GM23338 (cell line): ENCODE measurements around the gene C4BPA. TPM values are rescaled to one million over a fixed set of nuclear protein-coding genes. Genes with fewer than 3 reads are reported as not detected.

Experiments
- ATAC-seq: fragments of 200-7000 bp; cut with Tn5 transposase; 3 replicates; pipeline ENCODE4 v1.9.1; 2020
- DNase-seq: peaks from one replicate; pipeline ENCODE4 v3.0.0-alpha.2; 2015; ENCODE audit warnings: low spot score
- H2AFZ ChIP-seq: fragments of 200-600 bp; sonication (generic); 2 replicates; pipeline ENCODE4 v1.8.0; 2016; ENCODE audit warnings: antibody characterized with exemption, mild to moderate bottlenecking, moderate library complexity
- H3F3A ChIP-seq: fragments of 200-600 bp; sonication (generic); replicated peaks from 2 replicates; pipeline ENCODE4 v1.8.0; 2017; ENCODE audit warnings: antibody characterized with exemption, mixed run types, low read depth
- H3K27ac ChIP-seq: fragments of 200-600 bp; sonication (generic); 2 replicates; pipeline ENCODE4 v1.6.1; 2016; ENCODE audit warnings: low read depth
- H3K27me3 ChIP-seq: fragments of 200-600 bp; sonication (generic); 2 replicates; pipeline ENCODE4 v1.8.0; 2016; ENCODE audit warnings: mild to moderate bottlenecking, mixed run types, moderate library complexity; ENCODE audit not compliant: insufficient read depth
- H3K36me3 ChIP-seq: fragments of 200-600 bp; sonication (generic); 2 replicates; pipeline ENCODE4 v1.8.0; 2016; ENCODE audit warnings: mild to moderate bottlenecking; ENCODE audit not compliant: insufficient read depth
- H3K4me1 ChIP-seq: fragments of 200-600 bp; sonication (generic); 2 replicates; pipeline ENCODE4 v1.8.0; 2016; ENCODE audit warnings: mild to moderate bottlenecking, moderate library complexity; ENCODE audit not compliant: insufficient read depth
- H3K4me2 ChIP-seq: fragments of 200-600 bp; sonication (generic); 2 replicates; pipeline ENCODE4 v1.7.1; 2017; ENCODE audit warnings: mixed run types
- H3K4me3 ChIP-seq: fragments of 200-600 bp; sonication (generic); 2 replicates; pipeline ENCODE4 v1.6.1; 2016; ENCODE audit warnings: mixed run types
- H3K79me2 ChIP-seq: fragments of 200-600 bp; sonication (generic); replicated peaks from 2 replicates; pipeline ENCODE4 v1.8.0; 2017; ENCODE audit warnings: mild to moderate bottlenecking; ENCODE audit not compliant: insufficient read depth
- H3K9me2 ChIP-seq: fragments of 200-600 bp; sonication (generic); 2 replicates; pipeline ENCODE4 v1.8.0; 2017; ENCODE audit not compliant: insufficient read depth
- H4K20me1 ChIP-seq: fragments of 200-600 bp; sonication (generic); replicated peaks from 2 replicates; pipeline ENCODE4 v1.8.0; 2017; ENCODE audit warnings: mild to moderate bottlenecking; ENCODE audit not compliant: insufficient read depth
- H3K27ac Mint-ChIP-seq: 2 replicates; pipeline ENCODE4 v1.8.0; 2020; ENCODE audit warnings: inconsistent platforms, mild to moderate bottlenecking, moderate library complexity, mixed read lengths
- H3K27me3 Mint-ChIP-seq: 3 replicates; pipeline ENCODE4 v1.8.0; 2022; ENCODE audit warnings: low read depth, mild to moderate bottlenecking, moderate library complexity, mixed read lengths, inconsistent platforms; ENCODE audit not compliant: insufficient read depth, poor library complexity
- H3K36me3 Mint-ChIP-seq: 3 replicates; pipeline ENCODE4 v1.8.0; 2021; ENCODE audit warnings: low read depth, mild to moderate bottlenecking, inconsistent platforms, moderate library complexity, mixed read lengths
- H3K4me1 Mint-ChIP-seq: 3 replicates; pipeline ENCODE4 v1.8.0; 2020; ENCODE audit warnings: mild to moderate bottlenecking, inconsistent platforms, mixed read lengths
- H3K4me3 Mint-ChIP-seq: 3 replicates; pipeline ENCODE4 v1.8.0; 2021; ENCODE audit warnings: moderate library complexity, mild to moderate bottlenecking, inconsistent platforms, mixed read lengths
- H3K9me3 Mint-ChIP-seq: 3 replicates; pipeline ENCODE4 v1.8.0; 2020; ENCODE audit warnings: moderate library complexity, mild to moderate bottlenecking, inconsistent platforms, mixed read lengths
- CREB1 ChIP-seq: fragments of 250-450 bp; sonication (Bioruptor Pico); IDR thresholded peaks from 2 replicates; pipeline ENCODE4 v1.5.0; 2020; ENCODE audit warnings: low read depth, mild to moderate bottlenecking, moderate library complexity
- CTCF ChIP-seq, 2 experiments: fragments of 200-600 bp in 1 of 2; sonication (generic) in 1 of 2; conservative IDR thresholded peaks; 2 replicates each; pipeline versions ENCODE4 v1.5.1 to v1.6.1; 2016 to 2017; ENCODE audit warnings: antibody characterized with exemption in 2 of 2, low read depth in 2 of 2, mild to moderate bottlenecking in 2 of 2, moderate library complexity in 1 of 2
- ETS1 ChIP-seq: IDR thresholded peaks from 2 replicates; pipeline ENCODE4 v1.6.1; 2016; ENCODE audit warnings: antibody characterized with exemption
- EZH2 ChIP-seq: fragments of 200-600 bp; sonication (generic); IDR thresholded peaks from one replicate; pipeline ENCODE4 v1.8.0; 2017; ENCODE audit warnings: antibody characterized with exemption, mild to moderate bottlenecking, low read depth; ENCODE audit not compliant: unreplicated experiment
- EZH2phosphoT487 ChIP-seq: fragments of 200-600 bp; sonication (generic); IDR thresholded peaks from one replicate; pipeline ENCODE4 v1.8.1; 2018; ENCODE audit warnings: antibody characterized with exemption; ENCODE audit not compliant: unreplicated experiment
- JUNB ChIP-seq: IDR thresholded peaks from one replicate; pipeline ENCODE4 v1.6.1; 2016; ENCODE audit warnings: antibody characterized with exemption; ENCODE audit not compliant: unreplicated experiment
- NANOG ChIP-seq: IDR thresholded peaks from 2 replicates; pipeline ENCODE4 v1.6.1; 2016; ENCODE audit warnings: antibody characterized with exemption, borderline replicate concordance
- POLR2AphosphoS5 ChIP-seq: IDR thresholded peaks from 2 replicates; pipeline ENCODE4 v1.6.1; 2016; ENCODE audit warnings: antibody characterized with exemption, low read depth
- STAT1 ChIP-seq: IDR thresholded peaks from one replicate; pipeline ENCODE4 v1.6.1; 2016; ENCODE audit warnings: antibody characterized with exemption; ENCODE audit not compliant: unreplicated experiment
- ZNF114 ChIP-seq: fragments of 250-450 bp; sonication (Bioruptor Pico); IDR thresholded peaks from 2 replicates; pipeline ENCODE4 v1.5.0; 2020; ENCODE audit warnings: mild to moderate bottlenecking, moderate library complexity
- ZNF331 ChIP-seq: fragments of 250-450 bp; sonication (Bioruptor Pico); IDR thresholded peaks from 2 replicates; pipeline ENCODE4 v1.5.0; 2020; ENCODE audit warnings: low read depth, mild to moderate bottlenecking, moderate library complexity
- polyA plus RNA-seq: library from polyadenylated mRNA; unstranded; fragments of >200 nt; fragmentation: Nextera tagmentation; extraction: Ambion mirVana; gene quantifications from 2 replicates; pipeline ENCODE4 v1.2.1, GENCODE V29; 2016
- total RNA-seq: library from RNA; depleted of rRNA; stranded (reverse); fragments of >200 nt; shearing (Covaris generic); gene quantifications from 2 replicates; pipeline ENCODE4 v1.2.3, GENCODE V29; 2014
- TF ChIP-seq, protein P1 (sequence below): IDR thresholded peaks from one replicate; pipeline ENCODE4 v1.6.1; 2018; ENCODE audit warnings: antibody characterized with exemption; ENCODE audit not compliant: unreplicated experiment
- TF ChIP-seq, protein P2 (sequence below): fragments of 250-450 bp; sonication (Bioruptor Pico); IDR thresholded peaks from 2 replicates; pipeline ENCODE4 v1.5.0; 2020; ENCODE audit warnings: mild to moderate bottlenecking, moderate library complexity

Gene C4BPA
- total and polyA plus RNA-seq, 2 experiments from 2014 or later, result not detected

DNA sequence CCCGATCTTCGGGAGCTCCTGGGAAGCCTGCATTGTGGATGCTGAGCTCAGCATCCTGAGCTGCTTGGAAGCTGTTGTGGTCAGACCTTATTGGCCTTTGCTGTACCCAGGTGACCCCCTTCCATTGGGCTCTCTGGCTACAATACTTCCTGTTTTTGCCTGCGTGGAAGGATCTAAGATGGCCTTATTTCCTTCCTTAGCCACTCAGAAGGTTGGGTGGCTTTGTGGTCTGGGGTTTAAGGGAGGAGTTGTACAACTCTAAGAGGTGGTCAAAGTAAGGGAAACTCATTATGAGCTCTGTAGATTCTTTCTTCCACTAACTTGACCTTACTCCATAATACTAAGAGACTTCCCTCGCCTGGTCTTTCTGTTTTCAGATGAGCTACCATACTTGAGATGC lies 33.2 kb upstream of the C4BPA start:
- H3K4me3 ChIP-seq, result no peak overlapping the region
- H3K4me3 Mint-ChIP-seq, result no peak overlapping the region
- no peak for ATAC-seq
- H3K27me3 ChIP-seq, result no peaks in the 10 kb centered on the region
- no peak overlapping the region for H2AFZ ChIP-seq
- H3K9me3 Mint-ChIP-seq, result no peaks in the 10 kb centered on the region
- no peak overlapping the region for H3K27ac Mint-ChIP-seq
- no peaks in the 10 kb centered on the region for H3K9me2 ChIP-seq
- peaks cover 14% of the 10 kb centered on the region for H3K36me3 Mint-ChIP-seq
- peaks cover 3% of the 10 kb centered on the region; the same call in 1 of the 2 replicates for H4K20me1 ChIP-seq
- DNase-seq, result no peak
- H3K4me1 ChIP-seq, result no peaks in the 10 kb centered on the region
- no peaks in the 10 kb centered on the region for H3K27me3 Mint-ChIP-seq
- no peak overlapping the region for H3K27ac ChIP-seq
- no peaks in the 10 kb centered on the region for H3K79me2 ChIP-seq
- peaks cover 4% of the 10 kb centered on the region; the same call in 1 of the 2 replicates for H3K36me3 ChIP-seq
- no peaks in the 10 kb centered on the region for H3F3A ChIP-seq
- H3K4me1 Mint-ChIP-seq, result no peaks in the 10 kb centered on the region
- no peak for TF ChIP-seq ZNF331 (CRISPR knock-in tag)
- TF ChIP-seq JUNB, result no peak
- no peak for TF ChIP-seq ETS1
- no peak for TF ChIP-seq NANOG
- TF ChIP-seq EZH2phosphoT487, result no peak
- no peak for TF ChIP-seq EZH2
- TF ChIP-seq, protein P1, sequence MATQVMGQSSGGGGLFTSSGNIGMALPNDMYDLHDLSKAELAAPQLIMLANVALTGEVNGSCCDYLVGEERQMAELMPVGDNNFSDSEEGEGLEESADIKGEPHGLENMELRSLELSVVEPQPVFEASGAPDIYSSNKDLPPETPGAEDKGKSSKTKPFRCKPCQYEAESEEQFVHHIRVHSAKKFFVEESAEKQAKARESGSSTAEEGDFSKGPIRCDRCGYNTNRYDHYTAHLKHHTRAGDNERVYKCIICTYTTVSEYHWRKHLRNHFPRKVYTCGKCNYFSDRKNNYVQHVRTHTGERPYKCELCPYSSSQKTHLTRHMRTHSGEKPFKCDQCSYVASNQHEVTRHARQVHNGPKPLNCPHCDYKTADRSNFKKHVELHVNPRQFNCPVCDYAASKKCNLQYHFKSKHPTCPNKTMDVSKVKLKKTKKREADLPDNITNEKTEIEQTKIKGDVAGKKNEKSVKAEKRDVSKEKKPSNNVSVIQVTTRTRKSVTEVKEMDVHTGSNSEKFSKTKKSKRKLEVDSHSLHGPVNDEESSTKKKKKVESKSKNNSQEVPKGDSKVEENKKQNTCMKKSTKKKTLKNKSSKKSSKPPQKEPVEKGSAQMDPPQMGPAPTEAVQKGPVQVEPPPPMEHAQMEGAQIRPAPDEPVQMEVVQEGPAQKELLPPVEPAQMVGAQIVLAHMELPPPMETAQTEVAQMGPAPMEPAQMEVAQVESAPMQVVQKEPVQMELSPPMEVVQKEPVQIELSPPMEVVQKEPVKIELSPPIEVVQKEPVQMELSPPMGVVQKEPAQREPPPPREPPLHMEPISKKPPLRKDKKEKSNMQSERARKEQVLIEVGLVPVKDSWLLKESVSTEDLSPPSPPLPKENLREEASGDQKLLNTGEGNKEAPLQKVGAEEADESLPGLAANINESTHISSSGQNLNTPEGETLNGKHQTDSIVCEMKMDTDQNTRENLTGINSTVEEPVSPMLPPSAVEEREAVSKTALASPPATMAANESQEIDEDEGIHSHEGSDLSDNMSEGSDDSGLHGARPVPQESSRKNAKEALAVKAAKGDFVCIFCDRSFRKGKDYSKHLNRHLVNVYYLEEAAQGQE, result no peak
- TF ChIP-seq CTCF (conservative IDR thresholded peaks at IDR 0.05; ENCODE audit: low read depth in 2 of 2), result no peak
- TF ChIP-seq CREB1 (CRISPR knock-in tag), result no peak
- no peak for TF ChIP-seq POLR2AphosphoS5
- no peak for TF ChIP-seq STAT1
- TF ChIP-seq, protein P2, sequence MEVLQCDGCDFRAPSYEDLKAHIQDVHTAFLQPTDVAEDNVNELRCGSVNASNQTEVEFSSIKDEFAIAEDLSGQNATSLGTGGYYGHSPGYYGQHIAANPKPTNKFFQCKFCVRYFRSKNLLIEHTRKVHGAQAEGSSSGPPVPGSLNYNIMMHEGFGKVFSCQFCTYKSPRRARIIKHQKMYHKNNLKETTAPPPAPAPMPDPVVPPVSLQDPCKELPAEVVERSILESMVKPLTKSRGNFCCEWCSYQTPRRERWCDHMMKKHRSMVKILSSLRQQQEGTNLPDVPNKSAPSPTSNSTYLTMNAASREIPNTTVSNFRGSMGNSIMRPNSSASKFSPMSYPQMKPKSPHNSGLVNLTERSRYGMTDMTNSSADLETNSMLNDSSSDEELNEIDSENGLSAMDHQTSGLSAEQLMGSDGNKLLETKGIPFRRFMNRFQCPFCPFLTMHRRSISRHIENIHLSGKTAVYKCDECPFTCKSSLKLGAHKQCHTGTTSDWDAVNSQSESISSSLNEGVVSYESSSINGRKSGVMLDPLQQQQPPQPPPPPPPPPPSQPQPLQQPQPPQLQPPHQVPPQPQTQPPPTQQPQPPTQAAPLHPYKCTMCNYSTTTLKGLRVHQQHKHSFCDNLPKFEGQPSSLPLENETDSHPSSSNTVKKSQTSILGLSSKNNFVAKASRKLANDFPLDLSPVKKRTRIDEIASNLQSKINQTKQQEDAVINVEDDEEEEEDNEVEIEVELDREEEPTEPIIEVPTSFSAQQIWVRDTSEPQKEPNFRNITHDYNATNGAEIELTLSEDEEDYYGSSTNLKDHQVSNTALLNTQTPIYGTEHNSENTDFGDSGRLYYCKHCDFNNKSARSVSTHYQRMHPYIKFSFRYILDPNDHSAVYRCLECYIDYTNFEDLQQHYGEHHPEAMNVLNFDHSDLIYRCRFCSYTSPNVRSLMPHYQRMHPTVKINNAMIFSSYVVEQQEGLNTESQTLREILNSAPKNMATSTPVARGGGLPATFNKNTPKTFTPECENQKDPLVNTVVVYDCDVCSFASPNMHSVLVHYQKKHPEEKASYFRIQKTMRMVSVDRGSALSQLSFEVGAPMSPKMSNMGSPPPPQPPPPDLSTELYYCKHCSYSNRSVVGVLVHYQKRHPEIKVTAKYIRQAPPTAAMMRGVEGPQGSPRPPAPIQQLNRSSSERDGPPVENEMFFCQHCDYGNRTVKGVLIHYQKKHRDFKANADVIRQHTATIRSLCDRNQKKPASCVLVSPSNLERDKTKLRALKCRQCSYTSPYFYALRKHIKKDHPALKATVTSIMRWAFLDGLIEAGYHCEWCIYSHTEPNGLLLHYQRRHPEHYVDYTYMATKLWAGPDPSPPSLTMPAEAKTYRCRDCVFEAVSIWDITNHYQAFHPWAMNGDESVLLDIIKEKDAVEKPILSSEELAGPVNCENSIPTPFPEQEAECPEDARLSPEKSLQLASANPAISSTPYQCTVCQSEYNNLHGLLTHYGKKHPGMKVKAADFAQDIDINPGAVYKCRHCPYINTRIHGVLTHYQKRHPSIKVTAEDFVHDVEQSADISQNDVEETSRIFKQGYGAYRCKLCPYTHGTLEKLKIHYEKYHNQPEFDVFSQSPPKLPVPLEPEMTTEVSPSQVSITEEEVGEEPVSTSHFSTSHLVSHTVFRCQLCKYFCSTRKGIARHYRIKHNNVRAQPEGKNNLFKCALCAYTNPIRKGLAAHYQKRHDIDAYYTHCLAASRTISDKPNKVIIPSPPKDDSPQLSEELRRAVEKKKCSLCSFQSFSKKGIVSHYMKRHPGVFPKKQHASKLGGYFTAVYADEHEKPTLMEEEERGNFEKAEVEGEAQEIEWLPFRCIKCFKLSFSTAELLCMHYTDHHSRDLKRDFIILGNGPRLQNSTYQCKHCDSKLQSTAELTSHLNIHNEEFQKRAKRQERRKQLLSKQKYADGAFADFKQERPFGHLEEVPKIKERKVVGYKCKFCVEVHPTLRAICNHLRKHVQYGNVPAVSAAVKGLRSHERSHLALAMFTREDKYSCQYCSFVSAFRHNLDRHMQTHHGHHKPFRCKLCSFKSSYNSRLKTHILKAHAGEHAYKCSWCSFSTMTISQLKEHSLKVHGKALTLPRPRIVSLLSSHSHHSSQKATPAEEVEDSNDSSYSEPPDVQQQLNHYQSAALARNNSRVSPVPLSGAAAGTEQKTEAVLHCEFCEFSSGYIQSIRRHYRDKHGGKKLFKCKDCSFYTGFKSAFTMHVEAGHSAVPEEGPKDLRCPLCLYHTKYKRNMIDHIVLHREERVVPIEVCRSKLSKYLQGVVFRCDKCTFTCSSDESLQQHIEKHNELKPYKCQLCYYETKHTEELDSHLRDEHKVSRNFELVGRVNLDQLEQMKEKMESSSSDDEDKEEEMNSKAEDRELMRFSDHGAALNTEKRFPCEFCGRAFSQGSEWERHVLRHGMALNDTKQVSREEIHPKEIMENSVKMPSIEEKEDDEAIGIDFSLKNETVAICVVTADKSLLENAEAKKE, result no peak
- no peak for TF ChIP-seq ZNF114
- no peak overlapping the region for H3K4me2 ChIP-seq
